Effector memory CD4-positive, alpha-beta T cell (primary cell): ENCODE measurements around the gene CIZ1.
A peak's percentile ranks its signal among the peaks of the same experiment; 100 is the strongest.

Experiments used
- DNase-seq, 3 donors: peaks; one replicate each; pipeline ENCODE4 v3.0.0-alpha.2; 2020
- H3K27ac ChIP-seq: 2 replicates; pipeline ENCODE4 v1.7.0; 2013; ENCODE audit warnings: mild to moderate bottlenecking, low read length, moderate library complexity; ENCODE audit not compliant: insufficient read depth, poor library complexity, severe bottlenecking
- H3K27me3 ChIP-seq: replicated peaks from 2 replicates; pipeline ENCODE4 v1.7.0; 2013; ENCODE audit warnings: mild to moderate bottlenecking, low read length; ENCODE audit not compliant: insufficient read depth, control insufficient read depth, poor library complexity, severe bottlenecking
- H3K36me3 ChIP-seq: 2 replicates; pipeline ENCODE4 v1.7.0; 2013; ENCODE audit warnings: mild to moderate bottlenecking, low read length, moderate library complexity; ENCODE audit not compliant: control insufficient read depth, insufficient read depth
- H3K4me1 ChIP-seq: 2 replicates; pipeline ENCODE4 v1.7.0; 2013; ENCODE audit warnings: low read length, mild to moderate bottlenecking; ENCODE audit not compliant: control insufficient read depth, insufficient read depth, poor library complexity, severe bottlenecking
- H3K4me3 ChIP-seq: 2 replicates; pipeline ENCODE4 v1.7.0; 2013; ENCODE audit warnings: low read length, low read depth, mild to moderate bottlenecking; ENCODE audit not compliant: insufficient read depth, poor library complexity, severe bottlenecking
- H3K9me3 ChIP-seq: 2 replicates; pipeline ENCODE4 v1.7.0; 2013; ENCODE audit warnings: mild to moderate bottlenecking, low read length, moderate library complexity; ENCODE audit not compliant: control insufficient read depth

Gene CIZ1

DNA sequence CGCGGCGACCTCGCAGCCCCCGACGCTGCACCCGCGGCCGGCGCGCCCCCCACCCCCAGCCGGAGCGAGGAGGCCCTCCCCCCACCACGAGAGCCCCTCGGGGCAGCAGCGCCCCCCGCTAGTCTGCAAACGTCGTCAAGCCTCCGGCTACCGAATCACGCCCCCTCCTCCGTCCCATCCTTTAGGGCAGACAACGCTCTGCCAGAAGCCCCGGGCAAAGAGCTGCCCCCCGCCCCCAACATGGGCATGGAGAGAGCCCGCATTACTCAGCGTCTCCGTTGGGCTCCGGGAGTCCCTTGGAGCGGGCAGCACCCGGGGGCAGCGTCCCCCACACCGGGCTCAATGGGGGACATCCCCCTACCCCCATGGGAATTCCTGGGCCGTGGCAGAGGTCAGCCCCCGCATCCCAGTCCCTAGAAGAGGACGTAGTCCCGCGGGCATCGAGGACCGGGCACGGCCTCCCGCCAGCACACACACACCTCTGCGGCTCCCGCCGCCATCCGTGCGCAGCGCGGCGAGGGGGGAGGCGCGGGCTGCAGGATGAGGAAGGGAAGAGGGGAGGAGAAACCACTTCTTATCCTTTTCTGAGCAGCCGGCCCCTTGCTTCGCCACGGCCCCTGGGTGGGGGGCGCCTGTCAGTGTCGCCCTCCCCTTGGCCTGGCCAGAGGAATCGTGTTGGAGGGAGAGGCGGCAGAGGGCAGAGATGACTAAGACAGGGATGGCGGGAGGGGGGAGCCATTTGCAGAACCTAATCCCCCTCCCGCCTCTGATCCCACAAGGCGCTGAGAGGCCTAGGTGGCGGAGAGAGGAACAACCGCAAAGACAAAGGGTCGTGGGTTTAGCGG, 12.6 kb upstream of the CIZ1 start:
- peaks cover 11% of the 10 kb centered on the region for H3K27me3 ChIP-seq
- H3K36me3 ChIP-seq = no peaks in the 10 kb centered on the region
- H3K4me3 ChIP-seq = peak overlapping the region; percentile 48
- peaks cover 12% of the 10 kb centered on the region for H3K4me1 ChIP-seq
- no peak for DNase-seq
- no peak overlapping the region for H3K27ac ChIP-seq
- H3K9me3 ChIP-seq = no peaks in the 10 kb centered on the region

DNA sequence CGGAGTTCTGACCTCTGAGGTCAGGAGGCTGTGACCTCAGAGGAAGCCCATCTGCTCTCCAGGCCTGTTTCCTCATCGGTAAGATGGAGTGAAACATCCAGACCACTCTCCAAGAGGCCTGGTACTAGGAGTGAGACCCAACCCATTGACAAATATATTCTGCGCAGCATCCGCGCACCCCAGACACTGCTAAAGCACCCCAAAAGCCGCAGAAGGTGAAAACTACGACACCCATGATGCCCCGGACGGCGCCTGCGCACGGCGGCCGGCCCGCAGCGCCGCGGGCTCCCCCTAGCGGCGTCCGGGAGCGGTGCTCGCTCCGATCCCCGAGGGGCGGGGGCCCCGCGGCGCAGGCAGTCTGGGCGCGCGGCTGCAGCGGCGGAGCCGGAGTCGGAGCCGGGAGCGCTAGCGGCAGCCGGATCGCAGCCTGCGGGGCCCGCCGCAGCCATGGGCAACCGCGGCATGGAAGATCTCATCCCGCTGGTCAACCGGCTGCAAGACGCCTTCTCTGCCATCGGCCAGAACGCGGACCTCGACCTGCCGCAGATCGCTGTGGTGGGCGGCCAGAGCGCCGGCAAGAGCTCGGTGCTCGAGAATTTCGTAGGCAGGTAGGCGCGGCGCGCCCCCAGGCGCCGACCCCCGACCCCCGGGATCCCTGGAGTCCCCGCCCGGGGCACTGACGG, 11.8 kb upstream of the CIZ1 start, which contains the start of gene DNM1:
TSS of gene DNM1 (plus strand) at position 356 of the 683 bp plus-strand sequence. CDS start at position 448, 92 bp downstream.
- peak; percentile 56 to 65 (median 58) for DNase-seq
- peak within 1 kb of the TSS; percentile 48 for H3K4me3 ChIP-seq
- no peaks in the 10 kb centered on the region for H3K36me3 ChIP-seq
- peaks cover 11% of the 10 kb centered on the region for H3K27me3 ChIP-seq
- H3K9me3 ChIP-seq = no peaks in the 10 kb centered on the region
- H3K27ac ChIP-seq = no peak within 1 kb of the TSS
- H3K4me1 ChIP-seq = peaks cover 12% of the 10 kb centered on the region

DNA sequence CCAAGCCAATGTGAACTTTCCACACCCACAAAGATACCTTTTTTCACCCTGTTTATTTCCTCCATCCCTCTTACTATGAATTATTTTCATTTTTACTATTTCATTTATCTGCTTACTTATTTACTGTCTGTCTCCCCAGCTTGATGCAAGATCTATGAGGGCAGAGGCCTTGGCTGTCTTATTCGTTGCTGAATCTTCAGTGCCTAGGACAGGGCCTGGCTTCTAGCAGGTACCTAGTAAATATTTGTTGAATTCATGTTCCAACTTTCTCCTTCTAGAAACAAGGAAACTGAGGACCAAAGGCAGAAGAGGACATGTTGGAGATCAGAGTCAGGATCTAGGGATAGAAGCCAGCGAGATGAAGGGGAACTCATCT, 11.3 kb upstream of the CIZ1 start:
- Histone ChIP-seq H3K27ac (no peak overlapping the region), H3K4me3 (peak overlapping the region; percentile 33), H3K27me3 (peaks cover 11% of the 10 kb centered on the region), H3K4me1 (peaks cover 12% of the 10 kb centered on the region), H3K9me3 (no peaks in the 10 kb centered on the region), H3K36me3 (no peaks in the 10 kb centered on the region)
- no peak for DNase-seq

DNA sequence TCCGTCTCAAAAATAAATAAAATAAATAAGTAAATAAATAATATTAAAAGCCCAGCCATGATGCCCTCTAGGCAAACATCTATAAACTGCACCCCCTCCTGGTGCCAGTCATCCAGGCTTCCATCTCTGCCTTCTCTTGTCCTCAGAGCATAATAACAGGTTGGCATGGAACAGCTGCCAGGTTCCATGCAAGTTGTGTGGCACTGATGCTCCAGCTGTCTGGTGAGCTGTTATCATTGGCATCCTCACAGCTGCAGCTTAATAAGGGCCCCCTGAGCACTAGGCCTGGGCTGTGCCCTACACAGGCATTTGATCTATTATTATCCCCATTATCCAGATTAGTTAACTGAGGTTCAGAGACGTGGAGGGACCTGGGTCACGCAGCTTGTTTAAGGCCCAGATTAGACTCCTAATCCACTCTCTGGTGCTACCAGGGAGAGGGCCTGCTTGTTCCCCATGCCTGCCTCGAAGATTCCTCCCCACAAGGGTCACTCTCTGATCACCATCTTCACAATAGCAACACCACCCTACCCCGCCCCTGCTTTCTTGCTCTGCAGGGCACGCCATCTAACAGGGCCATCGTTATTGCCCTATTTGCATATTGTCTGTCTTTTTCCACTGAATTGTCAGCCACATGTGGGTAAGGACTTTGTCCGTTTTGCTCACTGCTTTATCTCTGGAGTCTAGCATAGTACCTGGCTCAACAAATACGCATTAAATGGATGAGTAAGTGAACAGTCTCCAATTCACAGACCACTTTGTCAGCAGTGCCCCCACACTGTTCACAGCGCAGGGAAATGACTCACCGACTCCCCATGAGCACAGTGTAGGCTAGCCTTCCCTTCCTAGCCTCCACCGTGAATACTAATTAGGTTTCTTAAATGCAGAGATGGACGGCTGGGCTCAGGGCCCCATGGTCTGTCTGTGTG, 10.3 kb upstream of the CIZ1 start:
- no peaks in the 10 kb centered on the region for H3K9me3 ChIP-seq
- H3K4me1 ChIP-seq = peaks cover 12% of the 10 kb centered on the region
- no peaks in the 10 kb centered on the region for H3K36me3 ChIP-seq
- no peak overlapping the region for H3K4me3 ChIP-seq
- H3K27me3 ChIP-seq = peaks cover 11% of the 10 kb centered on the region
- no peak for DNase-seq
- H3K27ac ChIP-seq = no peak overlapping the region

DNA sequence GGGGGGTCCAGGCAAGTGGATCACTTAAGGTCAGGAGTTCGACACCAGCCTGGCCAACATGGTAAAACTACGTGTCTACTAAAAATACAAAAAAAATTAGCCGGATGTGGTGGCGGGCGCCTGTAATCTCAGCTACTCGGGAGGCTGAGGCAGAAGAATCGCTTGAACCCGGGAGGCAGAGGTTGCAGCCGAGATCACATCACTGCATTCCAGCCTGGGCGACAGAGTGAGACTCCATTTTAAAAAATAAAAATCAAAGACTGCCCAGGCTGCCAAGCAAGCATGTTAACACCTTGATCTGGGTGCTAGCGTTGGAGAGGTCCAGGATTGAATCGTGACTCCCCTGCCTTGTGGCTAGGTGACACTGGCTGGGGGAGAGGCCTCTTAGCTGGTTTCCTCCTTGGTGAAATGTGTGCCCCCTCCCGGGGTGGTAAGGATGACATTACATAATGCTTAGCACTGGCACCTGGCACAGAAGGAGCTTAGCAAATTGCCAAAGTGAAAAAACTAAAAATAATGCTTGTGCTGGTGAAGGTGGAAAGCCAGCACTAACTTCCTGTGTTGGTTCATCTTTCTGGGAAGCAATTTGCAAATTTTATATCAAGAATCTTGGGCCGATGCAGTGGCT, 2.2 kb upstream of the CIZ1 start:
- H3K27me3 ChIP-seq = no peaks in the 10 kb centered on the region
- H3K27ac ChIP-seq = no peak overlapping the region
- no peaks in the 10 kb centered on the region for H3K36me3 ChIP-seq
- H3K9me3 ChIP-seq = no peaks in the 10 kb centered on the region
- no peak overlapping the region for H3K4me3 ChIP-seq
- no peak for DNase-seq
- H3K4me1 ChIP-seq = peaks cover 19% of the 10 kb centered on the region

DNA sequence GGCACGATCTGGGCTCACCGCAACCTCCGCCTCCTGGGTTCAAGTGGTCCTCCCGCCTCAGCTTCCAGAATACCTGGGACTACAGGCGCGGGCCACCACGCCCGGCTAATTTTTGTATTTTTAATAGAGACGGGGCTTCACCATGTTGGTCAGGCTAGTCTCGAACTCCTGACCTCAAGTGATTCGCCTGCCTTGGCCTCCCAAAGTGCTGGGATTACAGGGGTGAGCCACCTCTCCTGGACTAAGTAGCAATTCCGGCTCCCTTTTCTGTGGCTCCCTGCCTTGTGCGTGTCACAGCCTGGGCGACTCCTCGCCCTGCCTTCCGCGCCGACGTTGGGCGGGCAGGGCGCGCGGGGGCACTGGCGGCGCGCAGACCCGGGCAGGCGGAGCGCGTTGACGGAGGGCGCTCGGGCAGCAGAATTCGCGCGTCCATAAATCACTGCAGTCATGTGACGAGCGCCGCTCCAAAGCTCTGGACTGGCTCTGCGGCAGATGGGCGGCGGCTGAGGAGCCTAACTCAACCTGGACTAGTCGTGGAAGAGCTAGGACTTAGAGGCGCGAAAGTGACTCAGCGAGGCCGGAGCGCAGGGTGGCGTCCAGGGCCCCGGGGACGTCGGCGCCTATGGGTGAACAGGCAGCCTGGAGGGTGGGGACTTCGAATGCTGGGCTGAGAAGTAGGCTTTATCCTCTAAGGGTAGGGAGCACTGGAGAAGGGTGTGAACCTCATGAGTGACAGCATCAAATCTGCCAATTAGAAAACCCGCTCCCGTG, 1.4 kb upstream of the CIZ1 start:
- H3K4me1 ChIP-seq = peaks cover 19% of the 10 kb centered on the region
- H3K4me3 ChIP-seq = no peak overlapping the region
- H3K27me3 ChIP-seq = no peaks in the 10 kb centered on the region
- H3K9me3 ChIP-seq = no peaks in the 10 kb centered on the region
- peaks cover 5% of the 10 kb centered on the region for H3K36me3 ChIP-seq
- DNase-seq = peak in 2 of 3 donors; percentile 18 to 33
- H3K27ac ChIP-seq = no peak overlapping the region

DNA sequence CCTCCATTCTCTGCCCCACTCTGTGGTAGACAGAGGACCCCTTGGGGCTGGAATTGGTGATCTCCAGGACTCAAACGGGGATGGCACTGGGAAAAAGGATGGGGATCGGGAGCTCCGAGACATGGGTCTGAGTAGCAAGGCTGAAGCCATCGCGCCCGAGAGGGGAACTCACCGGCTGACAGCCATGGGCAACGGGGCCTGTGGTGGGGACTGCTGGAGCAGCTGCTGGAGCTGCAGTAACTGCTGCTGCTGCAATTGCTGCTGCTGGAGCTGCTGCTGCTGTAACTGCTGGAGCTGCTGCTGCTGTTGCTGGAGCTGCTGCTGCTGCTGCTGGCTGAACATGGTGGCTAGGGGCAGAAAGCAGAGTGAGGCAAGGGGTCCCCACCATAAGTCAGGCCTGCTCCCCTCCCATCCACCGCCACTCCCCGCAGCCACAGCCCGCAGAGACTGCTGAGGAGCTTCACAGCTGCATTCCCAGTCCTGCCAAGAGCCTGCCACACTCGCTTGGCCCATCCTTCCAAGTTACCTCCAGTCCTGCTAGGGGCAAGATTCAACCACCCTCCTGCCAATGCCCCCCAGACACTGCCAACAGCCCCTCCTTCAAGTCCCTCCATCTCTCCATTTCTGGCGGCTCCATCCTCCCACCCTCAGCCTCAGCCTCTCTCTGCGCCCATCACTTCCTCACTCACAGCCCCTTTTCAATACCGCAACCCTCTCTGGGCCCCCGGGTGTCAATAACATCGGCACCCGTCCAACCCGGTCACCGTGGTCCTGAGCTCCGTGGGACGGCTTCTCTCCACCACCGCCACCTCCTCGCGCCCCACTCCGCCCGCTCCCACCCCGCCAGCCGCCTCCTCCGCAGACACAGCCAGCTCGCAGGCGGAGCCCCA, 611 bp downstream of the CIZ1 start:
- DNase-seq = peak in 1 of 3 donors; percentile 18
- H3K4me3 ChIP-seq = peak overlapping the region; percentile 76
- H3K27ac ChIP-seq = peak overlapping the region; percentile 68
- peaks cover 9% of the 10 kb centered on the region for H3K36me3 ChIP-seq
- H3K9me3 ChIP-seq = no peaks in the 10 kb centered on the region
- H3K4me1 ChIP-seq = peaks cover 19% of the 10 kb centered on the region
- H3K27me3 ChIP-seq = no peaks in the 10 kb centered on the region

DNA sequence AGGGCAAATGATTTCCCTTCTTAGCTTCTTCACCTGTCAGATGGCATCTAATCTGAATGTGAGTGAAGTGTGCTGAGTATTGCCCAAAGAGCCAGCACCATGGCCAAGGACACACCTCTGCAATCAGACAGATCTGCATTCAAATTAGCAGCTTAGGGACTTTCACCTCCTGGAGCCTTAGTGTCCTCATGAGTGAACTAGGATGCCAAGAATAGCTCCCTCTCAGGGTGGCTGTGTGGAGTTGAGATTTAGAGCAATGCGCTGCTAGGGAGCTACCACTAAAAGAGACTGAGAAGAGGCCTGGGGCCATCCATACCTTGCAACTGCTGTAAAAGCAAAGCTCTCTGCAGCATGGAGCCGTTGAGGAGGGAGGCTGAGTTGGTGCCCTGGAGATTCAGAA, 1.4 kb downstream of the CIZ1 start:
- Histone ChIP-seq H3K36me3 (peaks cover 12% of the 10 kb centered on the region), H3K4me1 (peaks cover 19% of the 10 kb centered on the region), H3K27me3 (no peaks in the 10 kb centered on the region), H3K9me3 (no peaks in the 10 kb centered on the region), H3K4me3 (peak overlapping the region; percentile 76), H3K27ac (no peak overlapping the region)
- no peak for DNase-seq
